NCI-H524 (cell line): ENCODE results near the gene PPP1R12C.

ENCODE experiments used
- DNase-seq, 2 experiments: peaks; one replicate each; lab custom pipeline; 2025; lab: John Stamatoyannopoulos, UW

The PPP1R12C gene

GRCh38 chr19:55091126-55091910, 26.1 kb downstream of the PPP1R12C start:
- DNase-seq: no peak

GRCh38 chr19:55090564-55090963, 26.9 kb downstream of the PPP1R12C start:
- DNase-seq: no peak

- DNase-seq: no peak
Observed at GRCh38 chr19:55089342-55089944, 28.0 kb downstream of the PPP1R12C start.

- DNase-seq: peak in 1 of 2 experiments; percentile 65
Observed at GRCh38 chr19:55088543-55089341, 28.7 kb downstream of the PPP1R12C start.

- DNase-seq: no peak
Observed at GRCh38 chr19:55088021-55088451, 29.4 kb downstream of the PPP1R12C start.

- DNase-seq: no peak
Observed at GRCh38 chr19:55087542-55087901, 29.9 kb downstream of the PPP1R12C start.

- peak; percentile 23 to 73 for DNase-seq
Observed at GRCh38 chr19:55086730-55087541, 30.5 kb downstream of the PPP1R12C start.

GRCh38 chr19:55085923-55086715, 31.3 kb downstream of the PPP1R12C start:
- DNase-seq: no peak

- no peak for DNase-seq
Observed at GRCh38 chr19:55084416-55084815, 33.0 kb downstream of the PPP1R12C start.

GRCh38 chr19:55083004-55083850, 34.2 kb downstream of the PPP1R12C start:
- no peak for DNase-seq

GRCh38 chr19:55082020-55082851, 35.2 kb downstream of the PPP1R12C start:
- no peak for DNase-seq

GRCh38 chr19:55081770-55082019, 35.7 kb downstream of the PPP1R12C start:
- DNase-seq: no peak

- no peak for DNase-seq
Observed at GRCh38 chr19:55080968-55081769, 36.3 kb downstream of the PPP1R12C start.

GRCh38 chr19:55080121-55080967, 37.1 kb downstream of the PPP1R12C start:
- peak; percentile 20 to 66 for DNase-seq

GRCh38 chr19:55079400-55080038, 37.9 kb downstream of the PPP1R12C start:
- DNase-seq: no peak

- no peak for DNase-seq
Observed at GRCh38 chr19:55078996-55079395, 38.4 kb downstream of the PPP1R12C start.

GRCh38 chr19:55077106-55077505, 40.3 kb downstream of the PPP1R12C start:
- no peak for DNase-seq
